Cardiac muscle cell (in vitro differentiated cells and primary cell): ENCODE data around the gene SQSTM1. TPM values are rescaled to one million over a fixed set of nuclear protein-coding genes. Genes with fewer than 3 reads are reported as not detected.
"Not testable (repeated sequence)": the region's sequence is repeated elsewhere in the genome, so short reads cannot be mapped to it uniquely, and the experiment has no call there.

ENCODE experiments used
- DNase-seq, 2 donors: peaks; one replicate each; pipeline versions ENCODE4 v3.0.0 to v3.0.0-alpha.2; 2010 to 2017; ENCODE audit warnings: low read depth in 1 of 2, low spot score in 1 of 2
- H3K27ac ChIP-seq: fragments of 200-600 bp; sonication (generic); 2 replicates; pipeline ENCODE4 v1.5.1; 2016
- H3K27me3 ChIP-seq: fragments of 200-600 bp; sonication (generic); 2 replicates; pipeline ENCODE4 v1.6.0; 2016; ENCODE audit warnings: control low read depth
- H3K36me3 ChIP-seq: fragments of 200-600 bp; sonication (generic); 2 replicates; pipeline ENCODE4 v1.5.1; 2016; ENCODE audit warnings: control low read depth
- H3K4me1 ChIP-seq: fragments of 200-600 bp; sonication (generic); 2 replicates; pipeline ENCODE4 v1.8.1; 2017; ENCODE audit warnings: low read depth, mild to moderate bottlenecking, mixed run types
- H3K4me3 ChIP-seq: fragments of 200-600 bp; sonication (generic); 2 replicates; pipeline ENCODE4 v1.5.1; 2016; ENCODE audit warnings: mild to moderate bottlenecking
- H3K9me3 ChIP-seq: fragments of 200-600 bp; sonication (generic); 2 replicates; pipeline ENCODE4 v1.5.1; 2017; ENCODE audit warnings: low read depth, mild to moderate bottlenecking, control low read depth
- polyA plus RNA-seq: library from polyadenylated mRNA; unstranded; fragments of >200 nt; fragmentation: Nextera tagmentation; extraction: Ambion mirVana; gene quantifications from 2 replicates; pipeline ENCODE4 v1.2.1, GENCODE V29; 2016
- total RNA-seq: library from RNA; depleted of rRNA; stranded (reverse); fragments of >200 nt; gene quantifications from 2 replicates; pipeline ENCODE4 v1.2.3, GENCODE V29; 2016
- TF ChIP-seq, protein P1 (sequence below): IDR thresholded peaks from 2 replicates; pipeline ENCODE4 v1.5.1; 2012; ENCODE audit warnings: low read depth, mild to moderate bottlenecking, low read length

Gene SQSTM1
- total and polyA plus RNA-seq, 2 experiments from 2014 or later: 110 to 144 TPM

DNA sequence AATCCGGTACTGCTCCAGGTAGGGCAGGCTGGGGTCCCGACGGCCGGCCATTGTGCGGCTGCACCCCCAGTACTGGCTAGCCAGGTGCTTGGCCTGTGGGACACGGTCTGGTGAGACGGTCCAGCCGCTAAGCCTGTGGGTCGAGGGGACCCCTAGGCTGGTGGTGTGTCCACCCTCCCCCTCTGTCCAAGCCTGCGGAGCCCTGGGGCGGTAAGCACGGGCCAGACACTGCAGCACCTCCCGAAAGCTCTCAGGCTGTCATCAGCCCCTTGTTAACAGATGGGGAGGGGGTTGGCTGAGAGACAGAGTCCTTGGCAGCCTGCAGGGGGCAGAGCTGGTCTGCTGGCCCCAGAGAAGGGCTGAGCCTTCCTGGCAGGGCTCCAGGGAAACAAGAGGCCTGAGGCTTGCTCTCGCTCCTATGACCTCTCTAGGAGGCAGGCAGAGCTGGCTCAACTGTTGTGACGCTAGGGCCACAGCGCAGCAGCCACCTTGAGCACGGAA, 49.7 kb downstream of the SQSTM1 start:
- no peaks in the 10 kb centered on the region for H3K9me3 ChIP-seq
- peak; percentile 28 to 98 for DNase-seq
- H3K27me3 ChIP-seq: no peaks in the 10 kb centered on the region
- H3K36me3 ChIP-seq: peaks cover 22% of the 10 kb centered on the region
- H3K4me3 ChIP-seq: no peak overlapping the region
- TF ChIP-seq, protein P1, sequence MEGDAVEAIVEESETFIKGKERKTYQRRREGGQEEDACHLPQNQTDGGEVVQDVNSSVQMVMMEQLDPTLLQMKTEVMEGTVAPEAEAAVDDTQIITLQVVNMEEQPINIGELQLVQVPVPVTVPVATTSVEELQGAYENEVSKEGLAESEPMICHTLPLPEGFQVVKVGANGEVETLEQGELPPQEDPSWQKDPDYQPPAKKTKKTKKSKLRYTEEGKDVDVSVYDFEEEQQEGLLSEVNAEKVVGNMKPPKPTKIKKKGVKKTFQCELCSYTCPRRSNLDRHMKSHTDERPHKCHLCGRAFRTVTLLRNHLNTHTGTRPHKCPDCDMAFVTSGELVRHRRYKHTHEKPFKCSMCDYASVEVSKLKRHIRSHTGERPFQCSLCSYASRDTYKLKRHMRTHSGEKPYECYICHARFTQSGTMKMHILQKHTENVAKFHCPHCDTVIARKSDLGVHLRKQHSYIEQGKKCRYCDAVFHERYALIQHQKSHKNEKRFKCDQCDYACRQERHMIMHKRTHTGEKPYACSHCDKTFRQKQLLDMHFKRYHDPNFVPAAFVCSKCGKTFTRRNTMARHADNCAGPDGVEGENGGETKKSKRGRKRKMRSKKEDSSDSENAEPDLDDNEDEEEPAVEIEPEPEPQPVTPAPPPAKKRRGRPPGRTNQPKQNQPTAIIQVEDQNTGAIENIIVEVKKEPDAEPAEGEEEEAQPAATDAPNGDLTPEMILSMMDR: no peak
- peaks cover 26% of the 10 kb centered on the region for H3K4me1 ChIP-seq
- peak overlapping the region; percentile 74 for H3K27ac ChIP-seq

DNA sequence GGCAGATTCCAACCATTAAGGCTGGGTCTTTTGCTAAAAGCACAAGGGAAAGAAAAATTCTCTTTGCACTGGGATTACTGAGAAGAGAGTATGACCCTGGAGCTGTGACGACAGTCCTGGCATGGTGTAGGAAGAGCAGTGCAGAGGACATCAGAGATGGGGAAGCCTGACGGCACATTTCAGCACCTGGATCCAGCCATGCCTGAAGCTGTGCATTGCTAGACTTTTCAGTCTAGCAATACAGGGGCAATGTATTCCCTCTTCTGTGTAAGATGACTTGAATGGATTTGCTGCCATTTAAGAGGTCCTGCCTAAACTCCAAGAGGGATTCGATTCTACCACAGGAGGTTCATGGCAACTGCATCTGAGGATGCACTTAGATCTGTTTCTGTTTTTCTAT, 50.2 kb downstream of the SQSTM1 start:
- Histone ChIP-seq H3K4me1 (peaks cover 26% of the 10 kb centered on the region), H3K27me3 (no peaks in the 10 kb centered on the region), H3K36me3 (peaks cover 23% of the 10 kb centered on the region), H3K4me3 (no peak overlapping the region), H3K9me3 (no peaks in the 10 kb centered on the region), H3K27ac (peak overlapping the region; percentile 74)
- TF ChIP-seq, protein P1: no peak
- DNase-seq: no peak

DNA sequence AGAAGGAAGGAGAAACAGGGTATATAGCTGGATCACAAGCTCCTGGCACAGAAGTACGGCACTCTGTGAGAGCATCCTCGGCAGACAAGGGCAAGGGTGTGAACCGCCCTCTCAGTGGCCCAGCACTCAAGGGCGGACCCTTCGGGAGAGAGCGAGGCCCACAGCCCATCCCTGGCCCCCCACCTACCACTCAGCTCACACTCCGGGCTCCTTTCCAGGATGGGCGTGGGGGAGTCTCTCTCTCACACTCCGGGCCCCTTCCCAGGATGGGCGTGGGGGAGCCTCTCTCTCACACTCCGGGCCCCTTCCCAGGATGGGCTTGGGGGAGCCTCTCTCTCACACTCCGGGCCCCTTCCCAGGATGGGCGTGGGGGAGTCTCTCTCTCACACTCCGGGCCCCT, 50.8 kb downstream of the SQSTM1 start:
- peaks cover 23% of the 10 kb centered on the region for H3K36me3 ChIP-seq
- not testable (repeated sequence) for H3K27me3 ChIP-seq, H3K9me3 ChIP-seq, DNase-seq, H3K4me3 ChIP-seq
- peaks cover 26% of the 10 kb centered on the region for H3K4me1 ChIP-seq
- peak overlapping the region; percentile 74 for H3K27ac ChIP-seq

DNA sequence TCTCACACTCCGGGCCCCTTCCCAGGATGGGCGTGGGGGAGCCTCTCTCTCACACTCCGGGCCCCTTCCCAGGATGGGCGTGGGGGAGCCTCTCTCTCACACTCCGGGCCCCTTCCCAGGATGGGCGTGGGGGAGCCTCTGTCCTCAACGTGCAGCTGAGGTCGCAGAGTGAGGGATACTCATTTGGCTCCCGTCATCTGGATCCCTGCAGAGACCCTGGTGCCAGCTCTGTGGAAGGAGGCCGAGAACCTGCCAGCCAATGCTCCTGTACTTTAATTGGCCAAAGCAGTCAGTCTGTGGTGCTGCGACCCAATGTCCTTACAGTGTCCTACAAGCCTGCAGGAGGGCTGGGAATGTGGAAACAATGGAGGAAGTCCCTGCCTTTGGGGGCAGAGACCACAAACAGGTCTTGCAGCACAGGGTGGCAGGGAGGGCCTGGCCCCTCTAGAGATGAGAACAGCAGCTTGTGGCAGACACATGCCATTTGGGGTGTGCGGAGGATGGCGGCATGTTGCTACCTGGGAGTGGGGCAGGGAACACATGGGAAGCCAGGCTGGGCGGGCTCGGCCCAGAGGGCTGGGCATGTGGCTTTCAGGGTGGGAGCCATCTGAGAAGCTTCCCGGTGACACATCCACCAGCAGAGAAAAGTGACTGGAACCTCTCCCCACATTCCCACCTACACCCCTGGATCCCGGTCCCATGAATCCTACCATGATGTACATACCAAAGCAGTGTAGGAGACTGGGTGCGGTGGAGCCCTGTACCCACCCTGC, 51.5 kb downstream of the SQSTM1 start:
- Histone ChIP-seq H3K9me3 (no peaks in the 10 kb centered on the region), H3K4me3 (no peak overlapping the region), H3K27ac (no peak overlapping the region), H3K4me1 (peaks cover 26% of the 10 kb centered on the region), H3K36me3 (peaks cover 23% of the 10 kb centered on the region), H3K27me3 (no peaks in the 10 kb centered on the region)
- DNase-seq: no peak
- TF ChIP-seq, protein P1: no peak

DNA sequence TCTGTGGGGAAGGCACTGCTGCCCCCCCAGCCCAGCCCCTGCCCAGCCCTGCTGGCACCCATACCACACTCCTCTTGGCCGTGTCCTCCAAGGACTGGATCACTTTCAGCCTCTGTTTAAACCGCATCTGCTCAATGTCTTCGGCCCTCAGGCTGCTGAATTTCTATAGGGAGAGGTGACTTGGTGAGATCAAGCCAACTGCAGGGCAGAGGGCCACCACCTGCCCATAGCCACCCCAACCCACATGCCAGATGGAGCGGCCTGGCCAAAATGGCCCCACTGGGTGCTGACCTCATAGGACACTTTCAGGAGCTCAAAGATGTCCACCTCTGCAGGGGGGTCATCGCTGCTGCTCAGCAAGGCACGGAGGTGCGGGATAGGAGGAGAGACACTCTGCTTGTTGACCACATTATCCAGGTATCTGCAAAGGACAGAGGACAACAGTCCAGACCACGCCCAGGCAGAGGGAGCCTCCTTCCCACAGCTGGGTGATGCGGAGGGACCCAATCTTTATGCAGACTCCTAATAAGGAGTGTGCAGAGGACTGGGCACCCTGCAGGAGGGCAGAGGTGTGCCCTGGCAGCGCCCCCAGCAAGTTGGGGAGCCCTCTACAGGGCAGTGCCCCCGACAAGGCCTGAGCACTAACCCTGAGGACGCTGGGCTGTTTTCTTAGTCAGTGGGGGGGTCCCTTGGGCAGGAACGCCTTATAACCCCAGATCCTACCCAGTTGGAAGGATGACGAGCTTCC, 52.3 kb downstream of the SQSTM1 start:
- Histone ChIP-seq H3K27me3 (no peaks in the 10 kb centered on the region), H3K4me1 (peaks cover 26% of the 10 kb centered on the region), H3K9me3 (no peaks in the 10 kb centered on the region), H3K36me3 (peaks cover 22% of the 10 kb centered on the region), H3K27ac (no peak overlapping the region), H3K4me3 (no peak overlapping the region)
- no peak for DNase-seq
- TF ChIP-seq, protein P1: no peak
